NCI-H2227 treated with DMSO at 0.1 percent for 48 hours (cell line): ENCODE data around the gene TAMALIN.

Experiments
- DNase-seq: peaks from one replicate; lab custom pipeline; 2025; lab: John Stamatoyannopoulos, UW

The TAMALIN gene

DNA sequence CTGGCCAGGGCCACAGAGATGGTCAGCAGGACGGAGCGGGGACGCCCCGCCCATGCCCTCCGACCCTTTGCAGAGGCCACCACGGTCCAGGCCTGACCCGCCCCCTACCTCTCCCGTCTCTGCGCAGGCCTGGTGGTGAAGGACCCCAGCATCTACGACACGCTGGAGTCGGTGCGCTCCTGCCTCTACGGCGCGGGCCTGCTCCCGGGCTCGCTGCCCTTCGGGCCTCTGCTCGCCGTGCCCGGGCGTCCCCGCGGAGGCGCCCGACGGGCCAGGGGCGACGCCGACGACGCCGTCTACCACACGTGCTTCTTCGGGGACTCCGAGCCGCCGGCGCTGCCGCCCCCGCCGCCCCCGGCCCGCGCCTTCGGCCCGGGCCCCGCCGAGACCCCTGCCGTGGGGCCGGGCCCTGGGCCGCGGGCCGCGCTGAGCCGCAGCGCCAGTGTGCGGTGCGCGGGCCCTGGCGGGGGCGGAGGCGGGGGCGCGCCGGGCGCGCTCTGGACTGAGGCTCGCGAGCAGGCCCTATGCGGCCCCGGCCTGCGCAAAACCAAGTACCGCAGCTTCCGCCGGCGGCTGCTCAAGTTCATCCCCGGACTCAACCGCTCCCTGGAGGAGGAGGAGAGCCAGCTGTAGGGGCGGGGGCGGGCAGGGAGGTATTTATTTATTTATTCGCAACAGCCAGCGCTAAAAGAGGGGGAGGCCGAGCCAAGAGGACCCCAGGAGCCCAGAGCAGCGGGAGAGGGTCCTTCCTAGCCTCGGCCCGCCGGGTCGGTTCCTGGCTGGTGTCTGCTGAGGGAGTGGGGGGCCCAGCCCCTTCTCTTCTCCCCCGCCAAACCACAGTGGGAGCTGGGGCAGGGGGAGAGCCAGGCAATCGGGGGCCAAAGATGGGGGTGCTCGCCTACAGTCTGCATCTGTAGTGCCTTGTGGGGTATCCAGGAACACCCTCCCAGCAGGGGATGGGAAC lies 8.1 kb downstream of the TAMALIN start:
- DNase-seq = no peak

- no peak for DNase-seq
Observed at GRCh38 chr12:52015532-52016041, 8.8 kb downstream of the TAMALIN start.

DNA sequence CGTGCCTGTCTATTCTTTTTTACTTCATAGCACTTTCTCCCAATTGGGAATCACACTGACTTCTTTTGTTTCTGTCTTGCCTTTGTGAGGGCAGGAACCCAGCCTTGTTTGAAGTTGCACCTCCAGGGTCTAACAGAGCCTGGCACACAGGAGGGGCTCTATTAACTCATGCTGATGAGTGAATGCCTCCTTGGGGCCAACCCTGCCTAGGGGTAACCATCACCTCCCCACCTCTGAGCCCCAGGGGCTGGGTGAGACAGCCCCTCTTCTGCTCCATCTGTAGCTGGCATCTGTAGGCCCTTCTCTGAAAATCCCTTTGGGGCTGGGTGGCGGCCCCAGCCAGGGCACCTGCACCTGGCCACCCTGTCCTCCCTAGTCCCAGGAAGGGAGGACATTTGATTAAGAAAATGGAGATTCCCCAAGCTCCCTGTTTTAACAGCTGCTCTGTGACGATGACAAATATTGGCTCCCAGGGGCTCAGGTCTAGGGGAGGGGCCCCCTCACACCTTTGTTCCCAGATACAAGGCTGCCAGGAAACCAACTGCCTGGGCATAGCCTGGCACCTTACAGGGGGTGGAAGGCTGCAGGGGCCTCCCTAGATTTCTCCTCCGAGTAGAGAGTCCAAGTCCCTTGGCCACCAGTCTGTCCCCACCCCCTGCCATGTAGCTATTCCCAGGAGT lies 11.8 kb downstream of the TAMALIN start:
- DNase-seq = no peak

GRCh38 chr12:52019113-52019770 lies 12.5 kb downstream of the TAMALIN start:
- no peak for DNase-seq

DNA sequence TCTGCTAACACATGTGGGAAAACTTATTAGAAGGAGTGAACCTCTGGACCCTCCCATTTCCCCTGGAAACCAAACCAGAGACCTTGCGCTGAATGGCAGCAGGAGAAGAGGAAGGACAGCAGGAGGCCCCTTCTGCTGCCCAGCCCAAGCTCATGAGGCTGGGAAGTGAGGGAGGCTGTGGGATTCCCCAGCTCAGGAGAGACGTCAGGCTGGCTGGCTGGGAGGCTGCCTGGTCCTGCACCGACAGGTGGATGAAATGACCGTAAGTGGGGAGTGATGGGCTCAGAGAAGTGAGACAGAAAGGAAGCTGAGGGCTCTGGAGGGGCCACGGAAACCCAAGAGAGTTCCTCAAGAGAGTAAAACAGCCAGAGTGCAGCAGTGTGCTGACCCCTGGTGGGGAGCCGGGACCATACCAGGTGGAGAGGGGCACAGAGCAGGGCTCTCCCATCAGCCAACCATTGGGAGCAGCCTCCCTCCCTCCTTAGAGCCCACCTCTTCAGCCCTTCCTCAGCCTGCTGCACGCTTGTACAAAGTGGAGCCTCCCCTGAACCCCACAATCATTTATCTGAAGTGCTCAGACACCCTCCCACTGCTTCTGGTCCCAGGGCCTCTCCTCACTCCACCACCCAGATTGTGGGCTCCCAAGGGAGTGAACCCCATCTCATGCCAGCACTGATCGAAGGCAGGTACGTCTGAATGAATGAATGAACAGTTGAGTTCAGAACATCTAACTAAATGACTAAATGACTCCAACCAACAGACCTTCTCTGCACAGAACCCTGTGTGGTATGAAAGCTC lies 14.0 kb downstream of the TAMALIN start:
- DNase-seq = no peak

DNA sequence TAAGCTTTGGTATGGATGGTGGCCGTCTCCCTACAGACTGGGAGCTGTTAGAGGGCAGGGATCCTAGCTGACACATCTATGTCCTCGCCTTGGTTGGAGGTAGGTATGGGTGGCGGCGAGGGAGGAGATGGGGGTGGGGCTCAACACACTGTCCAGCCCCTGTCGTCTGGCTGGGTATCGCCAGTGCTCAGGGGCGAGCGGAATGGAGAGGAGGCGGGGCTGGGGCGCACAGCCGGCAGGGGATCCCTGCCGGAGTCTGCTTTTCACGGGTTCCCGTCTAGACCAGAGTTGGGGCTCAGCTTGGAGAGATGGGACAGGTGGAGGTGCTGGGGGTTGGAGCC lies 16.1 kb downstream of the TAMALIN start:
- DNase-seq = peak; percentile 34

DNA sequence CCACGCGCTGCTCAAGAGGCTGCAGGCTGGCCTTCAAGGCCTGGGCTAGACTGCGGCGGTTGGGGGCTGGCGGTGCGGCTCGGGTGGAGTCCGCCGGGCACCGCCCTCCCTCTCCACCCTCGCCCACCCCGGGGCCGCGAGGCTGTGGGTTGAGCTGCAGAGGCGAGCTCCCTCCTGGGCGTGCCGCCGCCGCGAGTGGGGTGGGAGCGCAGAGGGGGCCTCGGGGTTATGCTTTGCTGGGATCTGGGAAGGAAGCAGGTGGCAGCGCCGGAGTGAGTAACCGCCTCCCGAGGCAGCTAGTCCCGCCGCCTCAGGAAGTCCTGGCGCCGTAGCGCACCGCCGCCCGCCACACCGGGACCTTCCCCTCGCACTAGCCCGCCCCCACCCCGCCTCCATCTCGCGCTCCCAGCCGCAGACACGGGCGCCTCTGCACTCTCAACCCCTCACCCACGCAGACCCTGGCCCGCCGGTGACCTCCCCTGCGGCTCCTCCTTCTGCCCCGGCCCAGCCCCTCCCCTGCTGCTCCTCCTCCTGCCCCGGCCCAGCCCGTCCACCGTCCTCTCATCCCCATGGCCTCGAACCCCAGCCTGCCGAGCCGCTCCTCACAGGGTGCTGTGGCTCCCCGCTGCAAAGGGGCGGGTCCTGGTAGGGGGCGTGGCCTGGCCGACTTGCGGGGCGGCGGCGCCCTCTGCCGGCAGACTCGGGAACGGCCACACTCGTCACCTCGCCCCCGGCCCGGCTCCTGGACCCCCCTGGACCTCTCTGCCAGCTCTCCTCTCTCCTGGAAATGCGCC lies 16.6 kb downstream of the TAMALIN start:
- peak; percentile 61 for DNase-seq

DNA sequence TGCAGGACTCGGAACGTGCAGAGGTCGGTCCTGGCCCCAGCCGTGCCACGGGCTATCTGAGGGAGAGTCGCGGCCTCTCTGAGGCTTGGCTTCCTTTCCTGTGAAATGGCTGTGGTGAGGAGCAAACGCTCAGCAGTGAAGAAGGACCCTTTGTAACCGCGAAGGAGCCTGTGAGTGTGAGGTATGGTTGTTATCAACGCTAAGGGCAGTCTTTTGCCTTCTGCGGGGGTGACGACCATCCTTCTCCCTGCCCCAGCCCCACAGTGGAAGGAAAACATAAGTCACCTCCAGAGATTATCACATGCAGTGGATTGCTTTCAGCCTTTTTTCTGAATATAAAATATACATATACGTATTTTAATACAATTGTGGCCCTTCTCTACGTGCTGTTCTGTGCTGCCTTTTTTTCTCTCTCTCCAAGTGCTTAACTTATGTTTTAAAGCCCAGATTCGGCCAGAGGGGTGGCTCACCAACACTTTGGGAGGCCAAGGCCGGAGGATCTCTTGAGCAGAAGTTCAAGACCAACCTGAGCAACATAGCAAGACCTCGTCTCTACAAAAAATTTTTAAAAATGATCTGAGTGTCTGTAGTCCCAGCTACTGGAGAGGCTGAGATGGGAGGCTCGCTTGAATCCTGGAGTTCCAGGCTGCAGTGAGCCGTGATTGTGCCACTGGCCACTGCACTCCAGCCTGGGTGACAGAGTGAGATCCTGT lies 17.4 kb downstream of the TAMALIN start:
- DNase-seq = no peak

- no peak for DNase-seq
Observed at GRCh38 chr12:52024845-52025230, 18.1 kb downstream of the TAMALIN start.

- DNase-seq = no peak
Observed at GRCh38 chr12:52026263-52026662, 19.5 kb downstream of the TAMALIN start.

DNA sequence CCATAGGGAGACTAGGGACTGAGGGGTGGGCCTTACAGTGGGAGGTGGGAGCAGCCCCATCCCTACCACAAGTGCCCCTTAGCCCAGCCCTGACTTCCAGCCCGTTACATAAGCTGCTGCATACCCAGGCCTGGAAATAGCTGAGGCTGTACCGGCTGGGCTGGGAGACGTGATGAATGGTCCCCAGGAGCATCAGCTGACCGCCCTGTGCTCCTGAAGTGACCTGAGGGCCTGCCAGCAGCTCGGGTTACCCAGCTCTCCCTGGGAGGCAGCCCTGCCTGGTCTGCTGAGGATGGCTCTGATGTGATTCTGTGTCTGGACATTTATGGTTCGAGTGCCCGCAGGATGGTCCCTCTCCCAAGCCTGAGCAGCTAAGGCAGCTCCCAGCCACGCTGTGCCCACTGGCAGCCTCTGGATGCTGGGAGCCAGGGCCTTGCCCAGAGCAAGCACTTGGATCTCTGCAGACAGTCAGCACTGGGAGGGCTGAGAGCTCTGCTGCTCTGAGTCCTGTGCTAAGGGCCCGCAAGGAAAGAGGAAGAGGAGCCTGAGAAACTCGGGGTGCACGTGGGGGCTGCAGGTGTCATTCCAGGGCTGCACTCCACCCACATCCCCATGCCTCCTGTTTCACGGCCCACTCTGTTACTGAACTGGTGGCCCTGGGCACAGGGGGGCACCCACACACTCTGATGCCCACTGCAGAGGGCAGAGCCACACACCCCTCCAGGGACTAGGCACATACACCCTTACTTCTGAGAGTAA lies 20.5 kb downstream of the TAMALIN start:
- no peak for DNase-seq

DNA sequence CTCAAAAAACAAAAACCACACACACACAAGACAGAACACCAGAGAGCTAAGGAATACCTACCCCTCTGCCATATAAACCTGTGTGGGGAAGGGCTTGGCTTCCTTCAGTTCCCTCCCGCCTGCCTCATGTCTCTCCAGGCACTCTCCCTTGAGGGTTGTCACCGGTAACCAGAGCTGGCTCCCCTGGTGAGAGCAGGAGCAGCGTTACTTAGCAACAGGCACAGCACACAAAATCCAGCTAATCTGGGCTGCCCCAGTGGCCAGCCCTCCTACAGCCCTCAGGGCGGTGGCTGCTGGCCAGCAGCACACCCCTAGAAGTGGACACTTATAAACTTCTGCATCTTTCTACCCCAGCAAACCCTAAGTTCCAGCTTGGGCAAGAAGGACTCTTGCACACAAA lies 22.9 kb downstream of the TAMALIN start:
- DNase-seq = peak; percentile 41

GRCh38 chr12:52032446-52032803 lies 25.7 kb downstream of the TAMALIN start:
- DNase-seq = peak; percentile 24

GRCh38 chr12:52032804-52033445 lies 26.2 kb downstream of the TAMALIN start:
- peak; percentile 84 for DNase-seq

DNA sequence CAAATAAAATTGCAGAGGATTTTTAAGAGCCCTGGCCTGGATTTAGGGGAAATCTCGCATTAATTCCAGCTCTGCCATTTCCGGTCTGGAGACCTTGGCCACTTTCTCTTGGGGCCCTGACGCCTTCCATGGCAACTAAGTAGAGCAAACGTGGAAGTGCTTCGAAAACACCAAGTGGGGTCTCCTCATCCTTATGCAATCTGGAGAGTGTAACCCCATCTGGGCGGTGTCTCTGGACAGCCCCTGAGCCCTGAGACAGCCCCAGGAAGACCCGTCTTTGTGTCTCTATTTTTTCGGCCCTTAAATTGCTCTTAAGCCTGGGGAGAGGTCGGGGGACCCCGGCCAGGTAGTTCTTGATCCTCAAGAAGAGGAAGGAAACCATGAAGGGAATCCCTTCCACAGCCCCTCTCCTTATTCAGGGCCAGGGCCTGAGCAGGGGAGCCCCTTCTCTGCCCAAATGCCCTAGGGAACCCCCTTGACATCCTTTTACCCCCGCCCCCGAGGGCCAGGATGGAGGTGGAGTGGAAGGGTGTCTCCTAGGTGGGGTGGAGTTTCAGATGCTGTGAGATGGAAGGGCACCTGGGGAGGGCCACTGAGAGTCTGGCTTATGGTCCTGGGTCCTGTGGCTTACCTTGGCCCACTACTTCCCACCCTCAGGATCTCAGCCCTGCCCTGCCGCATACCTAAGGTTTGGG lies 26.8 kb downstream of the TAMALIN start:
- no peak for DNase-seq

DNA sequence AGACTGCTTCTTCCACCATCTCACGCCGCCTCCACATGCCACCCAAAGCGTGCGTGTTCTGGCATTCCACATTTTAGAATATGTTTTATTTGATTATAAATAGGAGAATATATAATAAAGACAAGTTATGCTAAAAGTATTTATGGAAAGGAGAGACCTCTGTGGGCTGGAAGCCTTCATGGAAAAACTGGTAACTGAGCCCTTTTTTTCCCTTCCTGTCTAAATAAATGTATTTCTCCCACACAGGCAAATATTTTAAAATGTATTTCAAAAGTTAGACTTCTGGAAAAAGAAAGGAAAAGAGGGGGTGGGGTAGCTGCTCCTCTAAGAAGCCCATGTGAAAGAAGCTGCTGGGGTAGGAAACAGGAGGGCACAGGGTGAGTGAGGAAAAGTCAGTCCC lies 28.4 kb downstream of the TAMALIN start:
- no peak for DNase-seq

- DNase-seq = no peak
Observed at GRCh38 chr12:52035926-52036325, 29.2 kb downstream of the TAMALIN start.

- peak; percentile 32 for DNase-seq
Observed at GRCh38 chr12:52036587-52037171, 29.9 kb downstream of the TAMALIN start.
